Coronary artery (tissue), 2 donors: Measurements from ENCODE around the gene NACC2.

ENCODE experiments used
- DNase-seq: peaks from one replicate; pipeline ENCODE4 v3.0.0-alpha.2; 2017; ENCODE audit warnings: low spot score
- H3K27ac ChIP-seq, 2 donors: fragments of 200-600 bp; sonication (generic); one replicate each; pipeline ENCODE4 v1.5.1; 2016 to 2019
- H3K4me3 ChIP-seq: fragments of 200-600 bp; sonication (generic); 2 replicates; pipeline ENCODE4 v1.5.1; 2016; ENCODE audit warnings: mild to moderate bottlenecking, moderate library complexity
- TF ChIP-seq, protein P1 (sequence below): fragments of 200-600 bp; sonication (generic); IDR thresholded peaks from one replicate; pipeline ENCODE4 v1.5.1; 2019; ENCODE audit warnings: antibody characterized with exemption

NACC2 gene

DNA sequence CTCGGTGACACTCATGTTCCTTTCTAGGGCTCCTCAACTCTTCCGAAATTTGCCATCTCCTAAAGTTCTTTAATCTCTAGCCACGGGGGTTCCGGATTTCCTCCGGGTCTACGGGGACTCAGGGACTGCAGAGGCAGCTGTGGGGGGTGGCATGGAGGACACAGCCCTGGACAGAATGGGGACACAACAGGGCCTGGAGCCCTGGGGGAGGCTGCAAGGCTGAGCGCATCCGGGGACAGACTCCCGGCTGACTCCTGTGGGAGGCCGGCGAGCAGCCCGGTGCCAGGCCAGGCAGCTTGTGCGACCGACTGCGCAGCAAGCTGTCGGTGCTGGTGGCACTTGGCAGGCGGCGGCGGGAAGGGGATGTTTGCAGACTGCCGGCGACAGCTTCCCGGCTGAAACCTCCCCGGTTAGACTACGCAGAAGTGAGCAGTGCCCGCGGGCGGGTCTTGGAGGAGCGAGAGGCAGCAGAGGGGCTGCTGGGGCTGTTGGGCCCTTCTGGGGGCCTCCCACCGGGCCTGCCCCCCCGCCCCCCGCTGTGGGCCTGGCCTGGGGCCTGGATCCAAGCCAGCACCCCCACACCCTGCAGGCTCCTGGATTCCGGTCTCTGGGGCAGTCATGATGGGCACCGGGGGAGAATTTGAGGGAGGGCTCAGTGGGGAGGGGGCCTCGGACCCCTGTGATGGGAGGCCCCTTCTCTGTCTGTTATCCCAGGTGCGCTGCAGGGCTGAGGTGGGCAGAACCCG is 105.2 kb downstream of the NACC2 start:
- Histone ChIP-seq H3K4me3 (peak overlapping the region; percentile 52), H3K27ac (peak overlapping the region in 1 of 2 donors; percentile 29)
- TF ChIP-seq, protein P1, sequence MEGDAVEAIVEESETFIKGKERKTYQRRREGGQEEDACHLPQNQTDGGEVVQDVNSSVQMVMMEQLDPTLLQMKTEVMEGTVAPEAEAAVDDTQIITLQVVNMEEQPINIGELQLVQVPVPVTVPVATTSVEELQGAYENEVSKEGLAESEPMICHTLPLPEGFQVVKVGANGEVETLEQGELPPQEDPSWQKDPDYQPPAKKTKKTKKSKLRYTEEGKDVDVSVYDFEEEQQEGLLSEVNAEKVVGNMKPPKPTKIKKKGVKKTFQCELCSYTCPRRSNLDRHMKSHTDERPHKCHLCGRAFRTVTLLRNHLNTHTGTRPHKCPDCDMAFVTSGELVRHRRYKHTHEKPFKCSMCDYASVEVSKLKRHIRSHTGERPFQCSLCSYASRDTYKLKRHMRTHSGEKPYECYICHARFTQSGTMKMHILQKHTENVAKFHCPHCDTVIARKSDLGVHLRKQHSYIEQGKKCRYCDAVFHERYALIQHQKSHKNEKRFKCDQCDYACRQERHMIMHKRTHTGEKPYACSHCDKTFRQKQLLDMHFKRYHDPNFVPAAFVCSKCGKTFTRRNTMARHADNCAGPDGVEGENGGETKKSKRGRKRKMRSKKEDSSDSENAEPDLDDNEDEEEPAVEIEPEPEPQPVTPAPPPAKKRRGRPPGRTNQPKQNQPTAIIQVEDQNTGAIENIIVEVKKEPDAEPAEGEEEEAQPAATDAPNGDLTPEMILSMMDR, result no peak
- no peak for DNase-seq

DNA sequence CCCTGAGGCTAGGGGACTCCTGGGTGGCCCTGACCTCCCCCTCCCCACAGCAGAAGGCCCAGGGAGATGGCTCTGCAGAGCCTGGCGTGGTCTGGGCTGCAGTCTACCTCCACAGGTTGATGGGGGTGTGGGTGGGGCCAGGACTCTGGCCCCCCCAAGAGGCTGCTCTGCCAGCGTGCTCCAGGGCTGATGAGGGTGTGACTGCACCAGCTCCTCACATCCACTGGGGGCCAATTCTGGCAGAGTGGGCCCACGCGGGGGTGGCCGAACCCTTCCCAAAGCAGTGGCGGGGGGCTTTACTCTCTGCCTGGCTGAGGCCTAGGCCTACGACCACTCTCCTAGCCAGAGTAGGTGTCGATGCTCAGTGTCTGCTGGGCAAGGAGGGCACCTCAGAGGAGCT is 105.9 kb downstream of the NACC2 start:
- H3K4me3 ChIP-seq, result no peak overlapping the region
- H3K27ac ChIP-seq, result no peak overlapping the region
- TF ChIP-seq, protein P1, result no peak
- DNase-seq, result no peak

DNA sequence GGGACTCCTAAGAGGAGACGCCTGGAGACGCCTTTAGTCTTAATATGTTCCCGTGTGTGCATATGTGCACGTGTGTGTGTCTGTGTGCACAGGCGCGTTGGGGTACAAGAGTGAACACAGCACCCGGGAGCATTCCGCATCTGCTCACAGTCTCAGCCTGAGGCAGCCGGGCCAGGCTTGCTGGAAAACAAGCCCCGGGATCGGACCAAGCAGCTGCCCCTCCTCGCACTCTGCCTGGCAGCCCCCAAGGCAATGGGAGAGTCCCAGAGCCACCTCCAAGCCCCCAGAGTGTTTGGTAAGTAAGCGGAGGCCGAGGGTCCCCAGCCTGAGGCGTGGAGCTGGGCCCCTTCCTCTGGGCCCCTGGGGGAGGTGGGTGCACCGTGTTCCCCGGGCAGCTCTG is 106.6 kb downstream of the NACC2 start:
- DNase-seq, result no peak
- no peak overlapping the region for H3K27ac ChIP-seq

DNA sequence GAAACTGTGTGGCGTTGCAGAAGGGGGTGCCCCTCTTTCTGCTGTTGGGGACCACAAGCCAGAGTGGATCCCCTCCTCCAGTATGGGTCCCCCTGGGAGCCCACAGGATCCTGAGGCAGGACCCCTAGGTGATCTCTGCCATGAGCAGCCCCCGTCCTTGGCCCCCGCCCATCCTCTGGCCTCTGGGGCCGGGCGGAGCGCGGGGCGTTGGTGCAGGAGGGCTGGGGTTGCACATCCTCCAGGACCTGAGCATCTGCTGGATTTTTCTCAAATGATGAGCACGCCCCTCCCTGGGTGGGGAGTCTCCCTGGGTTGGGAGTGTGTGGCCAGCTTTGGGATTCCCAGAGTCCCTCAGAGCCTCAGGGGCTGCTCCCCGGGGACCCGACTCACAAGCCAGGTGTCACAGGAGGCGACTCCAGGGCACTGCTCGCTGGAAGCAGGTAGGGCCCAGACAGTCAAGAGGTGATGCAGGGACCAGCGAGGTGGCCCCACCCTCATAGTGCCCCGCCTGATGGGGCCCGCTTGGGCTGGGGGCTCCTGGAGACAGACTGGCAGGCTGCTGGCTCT is 107.2 kb downstream of the NACC2 start:
- Histone ChIP-seq H3K27ac (no peak overlapping the region), H3K4me3 (no peak overlapping the region)
- TF ChIP-seq, protein P1, result no peak
- DNase-seq, result no peak

More for the DNA sequence above, 106.6 kb downstream of the NACC2 start:
- H3K4me3 ChIP-seq, result no peak overlapping the region
- TF ChIP-seq, protein P1, result no peak

DNA sequence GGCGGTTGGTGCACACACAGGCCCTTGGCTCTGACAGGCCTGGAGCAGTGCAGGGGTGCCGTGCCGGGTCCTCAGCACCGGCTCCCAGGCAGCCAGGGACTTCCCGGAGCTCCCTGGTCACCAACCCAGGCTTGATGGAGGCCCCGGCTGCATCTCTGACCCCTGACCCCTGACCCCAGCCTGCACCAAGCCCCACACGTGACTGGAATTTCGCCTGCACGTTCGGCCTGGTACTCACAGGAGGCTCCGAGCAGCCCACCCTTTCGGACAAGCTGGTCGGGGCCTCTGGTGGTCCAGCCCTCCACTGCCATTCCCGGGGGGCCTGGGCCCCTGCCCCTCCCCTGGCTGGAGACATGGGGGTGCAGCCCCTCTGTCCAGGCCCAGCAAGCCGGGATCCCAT is 108.5 kb downstream of the NACC2 start:
- H3K27ac ChIP-seq, result no peak overlapping the region
- TF ChIP-seq, protein P1, result no peak
- H3K4me3 ChIP-seq, result no peak overlapping the region
- DNase-seq, result no peak

DNA sequence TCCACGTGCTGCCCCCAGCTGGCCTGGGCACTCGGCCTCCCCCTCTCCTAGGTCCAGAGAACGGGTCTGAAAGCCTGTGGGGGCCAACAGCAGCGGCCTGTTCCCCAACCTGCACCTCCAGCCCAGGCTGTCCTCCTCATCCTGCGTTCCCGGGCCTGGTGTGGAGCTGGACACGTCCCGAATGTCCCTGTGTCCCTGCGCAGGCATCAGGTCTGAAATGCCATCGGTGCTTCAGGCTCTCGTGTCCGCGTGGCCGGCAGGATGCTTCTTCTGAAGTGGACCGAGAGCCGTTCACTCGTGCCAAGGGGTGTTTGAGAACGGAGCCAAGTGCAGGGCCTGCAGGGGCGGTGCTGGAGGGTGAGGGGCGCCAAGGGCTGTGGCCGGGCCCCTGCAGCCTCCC is 109.2 kb downstream of the NACC2 start:
- no peak for DNase-seq
- no peak overlapping the region for H3K4me3 ChIP-seq
- no peak overlapping the region for H3K27ac ChIP-seq
- TF ChIP-seq, protein P1, result no peak

DNA sequence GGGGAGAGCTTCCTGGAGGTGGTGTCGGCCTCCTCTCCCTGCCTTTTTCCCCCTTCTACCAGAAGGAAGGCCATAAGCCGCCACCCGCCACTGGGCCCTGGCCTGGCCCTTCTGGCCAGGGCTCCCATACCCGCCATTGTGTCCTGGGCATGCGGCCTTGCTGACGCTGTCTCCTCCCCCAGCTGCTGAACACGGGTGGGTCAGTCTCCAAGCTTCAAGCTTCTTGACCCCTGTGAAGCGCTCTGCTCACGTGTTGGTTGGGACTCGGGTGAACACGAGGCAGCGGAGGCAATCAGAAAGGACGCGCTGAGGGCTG is 109.7 kb downstream of the NACC2 start:
- TF ChIP-seq, protein P1, result no peak
- H3K4me3 ChIP-seq, result no peak overlapping the region
- H3K27ac ChIP-seq, result no peak overlapping the region
- DNase-seq, result no peak
